Body of pancreas (tissue), 4 donors: ENCODE data around the gene IER2.
A peak's percentile ranks its signal among the peaks of the same experiment; 100 is the strongest.

ENCODE experiments used
- CTCF ChIP-seq, 7 experiments: fragments of 450-650 bp in 4 of 7; fragments of 200-600 bp in 3 of 7; sonication (generic) in 3 of 7; IDR thresholded peaks; one replicate each; pipeline ENCODE4 v1.5.1; 2016 to 2019; ENCODE audit warnings: antibody characterized with exemption in 7 of 7
- POLR2A ChIP-seq, 3 donors: fragments of 450-650 bp; IDR thresholded peaks; one replicate each; pipeline ENCODE4 v1.6.1; 2016; ENCODE audit warnings: antibody characterized with exemption in 3 of 3, mild to moderate bottlenecking in 2 of 3

- peak in 2 of 7 experiments; percentile 5 to 10 for TF ChIP-seq CTCF (IDR thresholded peaks at IDR 0.05)
- TF ChIP-seq POLR2A (IDR thresholded peaks at IDR 0.05): no peak
Observed at GRCh38 chr19:13100841-13101589, 49.2 kb upstream of the IER2 start.
